Left lung (tissue), 10 donors: ENCODE results near the gene CCDC32. TPM values are rescaled to one million over a fixed set of nuclear protein-coding genes. Genes with fewer than 3 reads are reported as not detected.

Experiments used
- ATAC-seq: fragments of 200-7000 bp; cut with Tn5 transposase; one replicate; pipeline ENCODE4 v1.9.1; 2020; ENCODE audit warnings: moderate library complexity
- DNase-seq, 4 donors: peaks; one replicate each; pipeline ENCODE4 v3.0.0-alpha.2; 2013 to 2020
- H3K27ac ChIP-seq, 2 donors: fragments of 200-600 bp; sonication (generic) in 1 of 2; one replicate each; pipeline versions ENCODE4 v1.5.0 to v1.8.0; 2020 to 2021
- H3K27me3 ChIP-seq, 2 donors: fragments of 200-600 bp; sonication (generic) in 1 of 2; one replicate each; pipeline versions ENCODE4 v1.5.0 to v1.8.0; 2020 to 2021
- H3K36me3 ChIP-seq, 2 donors: fragments of 200-600 bp; sonication (generic) in 1 of 2; one replicate each; pipeline versions ENCODE4 v1.5.0 to v1.8.0; 2020 to 2021
- H3K4me1 ChIP-seq, 2 donors: fragments of 200-600 bp; one replicate each; pipeline ENCODE4 v1.8.0; 2021
- H3K4me3 ChIP-seq, 2 donors: fragments of 200-600 bp; sonication (generic) in 1 of 2; one replicate each; pipeline versions ENCODE4 v1.5.0 to v1.8.0; 2020 to 2021; ENCODE audit warnings: mild to moderate bottlenecking in 1 of 2
- H3K9me3 ChIP-seq, 2 donors: fragments of 200-600 bp; sonication (generic) in 1 of 2; one replicate each; pipeline versions ENCODE4 v1.5.0 to v1.8.0; 2020 to 2021
- CTCF ChIP-seq, 2 donors: fragments of 200-600 bp; sonication (generic) in 1 of 2; IDR thresholded peaks; one replicate each; pipeline versions ENCODE4 v1.5.0 to v1.8.0; 2021; ENCODE audit warnings: antibody characterized with exemption in 2 of 2
- intact Hi-C, 2 donors: fragments of 100-400 bp; cut with DNase I; formaldehyde crosslinking; loops; one replicate each; pipeline versions ENCODE4 v1.11.2 to v1.14.2; 2022
- polyA plus RNA-seq, 6 donors: library from polyadenylated mRNA; unstranded; fragments of 120-200 nt; gene quantifications; one replicate each; pipeline ENCODE4 v1.2.1, GENCODE V29; 2013; ENCODE audit not compliant: insufficient read length in 6 of 6
- total RNA-seq, 2 donors: library from RNA; stranded (reverse); fragmentation: NEBNext Ultra II Directional; extraction: Animal tissue kit (Norgen Biotek cat#: 25700); gene quantifications; one replicate each; pipeline ENCODE4 v1.2.1, GENCODE V29; 2021
- donor health status: DM: no; HTN: yes; CAD: no.
- donor health status: DM: no; HTN: no; CAD: no.

The CCDC32 gene
- total and polyA plus RNA-seq, 8 donors = 19.4 to 31.6 (median 28.8) TPM

- Histone ChIP-seq H3K36me3 (no peaks in the 10 kb centered on the region), H3K4me3 (peak overlapping the region; percentile 71 to 90), H3K27me3 (no peaks in the 10 kb centered on the region), H3K9me3 (no peaks in the 10 kb centered on the region), H3K27ac (peak overlapping the region; percentile 92 to 94), H3K4me1 (peaks cover 0 to 24% of the 10 kb centered on the region in 2 donors)
- DNase-seq (peak; percentile 53 to 91 (median 65)), ATAC-seq (peak; percentile 81)
- intact Hi-C loops = no loop called here
- TF ChIP-seq CTCF (IDR thresholded peaks at IDR 0.05) = no peak
Observed at GRCh38 chr15:40594429-40594836, 29.6 kb upstream of the CCDC32 start.

GRCh38 chr15:40593588-40594428 lies 29.0 kb upstream of the CCDC32 start, which contains the start of gene KNL1:
Gene KNL1, plus strand, starts transcription at chr15:40594249. Its CDS starts 8,683 bp downstream, at chr15:40602932.
- Histone ChIP-seq H3K27me3 (no peaks in the 10 kb centered on the region), H3K36me3 (no peaks in the 10 kb centered on the region), H3K4me1 (peaks cover 0 to 24% of the 10 kb centered on the region in 2 donors), H3K27ac (peak within 1 kb of the TSS; percentile 92 to 94), H3K9me3 (no peaks in the 10 kb centered on the region), H3K4me3 (peak within 1 kb of the TSS; percentile 71 to 90)
- no peak for TF ChIP-seq CTCF (IDR thresholded peaks at IDR 0.05)
- DNase-seq (peak; percentile 91 to 97 (median 96)), ATAC-seq (peak; percentile 92)
- intact Hi-C loops = no loop called here

DNA sequence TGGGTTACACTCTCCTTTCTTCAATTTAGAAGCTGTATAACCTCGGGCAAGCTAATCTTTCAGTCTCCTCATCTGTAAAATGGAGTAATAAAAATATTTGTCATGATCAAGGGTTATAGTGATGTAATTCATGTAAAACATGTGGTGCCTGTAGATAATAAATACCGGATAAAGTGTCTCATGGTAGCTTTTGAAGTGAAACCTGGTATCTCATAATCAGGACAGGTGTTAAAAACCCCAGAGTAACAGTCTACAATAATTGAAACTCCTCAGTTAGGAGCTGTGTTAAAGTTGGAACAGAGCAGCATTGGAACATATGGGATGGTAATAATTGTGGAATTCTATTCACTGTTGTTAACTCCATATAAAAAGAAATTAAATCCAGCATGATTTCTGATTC lies 28.3 kb upstream of the CCDC32 start:
- H3K4me1 ChIP-seq = peaks cover 0 to 24% of the 10 kb centered on the region in 2 donors
- intact Hi-C loops = no loop called here
- no peak for TF ChIP-seq CTCF (IDR thresholded peaks at IDR 0.05)
- no peaks in the 10 kb centered on the region for H3K27me3 ChIP-seq
- DNase-seq (no peak), ATAC-seq (no peak)
- H3K36me3 ChIP-seq = no peaks in the 10 kb centered on the region
- H3K4me3 ChIP-seq = peak overlapping the region in 1 of 2 donors; percentile 90
- peak overlapping the region in 1 of 2 donors; percentile 94 for H3K27ac ChIP-seq
- no peaks in the 10 kb centered on the region for H3K9me3 ChIP-seq

- Histone ChIP-seq H3K4me3 (no peak overlapping the region), H3K4me1 (peaks cover 0 to 24% of the 10 kb centered on the region in 2 donors), H3K9me3 (no peaks in the 10 kb centered on the region), H3K27ac (no peak overlapping the region), H3K36me3 (no peaks in the 10 kb centered on the region), H3K27me3 (no peaks in the 10 kb centered on the region)
- intact Hi-C loops = no loop called here
- DNase-seq = peak in 1 of 4 donors; percentile 3
- no peak for TF ChIP-seq CTCF (IDR thresholded peaks at IDR 0.05)
- ATAC-seq = no peak
Observed at GRCh38 chr15:40591389-40591788, 26.5 kb upstream of the CCDC32 start.

- TF ChIP-seq CTCF (IDR thresholded peaks at IDR 0.05) = no peak
- DNase-seq (peak in 1 of 4 donors; percentile 26), ATAC-seq (no peak)
- H3K4me3 ChIP-seq = peak overlapping the region in 1 of 2 donors; percentile 39
- intact Hi-C loops = no loop called here
- H3K27ac ChIP-seq = no peak overlapping the region
- no peaks in the 10 kb centered on the region for H3K36me3 ChIP-seq
- H3K9me3 ChIP-seq = no peaks in the 10 kb centered on the region
- no peaks in the 10 kb centered on the region for H3K27me3 ChIP-seq
- H3K4me1 ChIP-seq = peaks cover 0 to 24% of the 10 kb centered on the region in 2 donors
Observed at GRCh38 chr15:40590667-40591050, 25.8 kb upstream of the CCDC32 start.
